Pulmonary artery endothelial cell (primary cell): Measurements from ENCODE around the gene CACNA1D. TPM values are rescaled to one million over a fixed set of nuclear protein-coding genes. Genes with fewer than 3 reads are reported as not detected.
"Not testable (repeated sequence)": the region's sequence is repeated elsewhere in the genome, so short reads cannot be mapped to it uniquely, and the experiment has no call there.

ENCODE experiments used
- DNase-seq: peaks from one replicate; pipeline ENCODE4 v3.0.0-alpha.2; 2011; ENCODE audit warnings: low read depth, low spot score
- total RNA-seq: library from RNA; depleted of rRNA; stranded (reverse); fragments of >200 nt; gene quantifications from 2 replicates; pipeline ENCODE4 v1.2.3, GENCODE V29; 2014

CACNA1D gene
- total RNA-seq, 1 donor from 2014 or later, result not detected

DNA sequence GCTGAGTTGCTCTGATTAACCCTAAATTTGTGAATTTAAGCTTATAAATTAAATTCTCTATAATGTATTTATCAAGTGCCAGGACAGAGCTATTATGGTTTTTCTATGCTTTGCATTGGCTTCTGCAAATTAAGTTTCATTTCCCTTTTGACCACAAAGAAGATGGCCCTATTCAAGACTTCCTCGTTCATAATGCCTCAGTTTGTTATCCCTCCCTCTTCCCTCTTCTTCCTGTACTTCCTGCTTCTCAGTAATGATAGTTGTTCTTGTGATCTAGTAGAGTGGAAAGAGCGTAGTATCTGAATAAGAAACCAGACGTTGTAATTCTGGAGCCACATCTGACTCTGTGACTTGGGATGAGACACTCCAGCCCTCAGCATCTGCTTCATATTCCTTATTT is 118.7 kb downstream of the CACNA1D start:
- no peak for DNase-seq

DNA sequence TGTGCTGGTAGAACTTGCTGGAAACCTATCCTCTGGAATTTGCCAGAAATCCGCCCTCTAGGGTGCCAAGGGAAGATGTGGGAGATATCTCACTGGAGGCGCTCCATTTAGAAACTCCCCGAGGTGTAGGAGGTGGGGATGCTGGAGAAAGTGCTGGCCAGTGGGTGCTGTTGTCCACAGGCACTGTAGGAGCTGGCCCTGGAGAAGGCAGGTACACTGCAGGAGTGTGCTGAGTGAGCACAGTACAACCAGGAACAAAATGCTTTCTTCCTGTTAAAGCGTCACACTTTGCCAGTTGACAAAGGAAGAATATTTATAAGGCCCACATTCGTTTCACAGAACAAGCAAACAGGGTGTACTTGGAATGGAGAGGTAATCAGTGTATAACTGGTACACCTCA is 119.9 kb downstream of the CACNA1D start:
- DNase-seq, result no peak

DNA sequence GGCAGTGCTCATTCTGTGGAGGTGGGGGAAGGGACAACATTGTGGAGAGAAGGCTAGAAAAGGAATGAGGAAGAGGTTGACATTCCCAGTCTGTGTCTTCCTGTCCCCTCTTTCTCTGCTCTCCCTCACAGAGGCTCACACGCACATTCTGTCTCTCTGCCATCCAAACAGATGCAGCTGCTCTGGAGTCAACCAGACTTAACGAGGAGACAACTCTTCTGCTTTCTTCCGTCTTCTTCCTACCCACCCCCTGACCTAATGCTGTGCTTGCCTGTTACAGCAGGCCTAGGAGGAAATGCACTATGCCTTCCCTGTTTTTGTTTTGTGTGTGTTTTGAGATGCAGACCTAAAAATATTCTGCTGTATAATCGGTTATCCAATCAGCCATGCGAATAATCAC is 121.9 kb downstream of the CACNA1D start:
- DNase-seq, result no peak

DNA sequence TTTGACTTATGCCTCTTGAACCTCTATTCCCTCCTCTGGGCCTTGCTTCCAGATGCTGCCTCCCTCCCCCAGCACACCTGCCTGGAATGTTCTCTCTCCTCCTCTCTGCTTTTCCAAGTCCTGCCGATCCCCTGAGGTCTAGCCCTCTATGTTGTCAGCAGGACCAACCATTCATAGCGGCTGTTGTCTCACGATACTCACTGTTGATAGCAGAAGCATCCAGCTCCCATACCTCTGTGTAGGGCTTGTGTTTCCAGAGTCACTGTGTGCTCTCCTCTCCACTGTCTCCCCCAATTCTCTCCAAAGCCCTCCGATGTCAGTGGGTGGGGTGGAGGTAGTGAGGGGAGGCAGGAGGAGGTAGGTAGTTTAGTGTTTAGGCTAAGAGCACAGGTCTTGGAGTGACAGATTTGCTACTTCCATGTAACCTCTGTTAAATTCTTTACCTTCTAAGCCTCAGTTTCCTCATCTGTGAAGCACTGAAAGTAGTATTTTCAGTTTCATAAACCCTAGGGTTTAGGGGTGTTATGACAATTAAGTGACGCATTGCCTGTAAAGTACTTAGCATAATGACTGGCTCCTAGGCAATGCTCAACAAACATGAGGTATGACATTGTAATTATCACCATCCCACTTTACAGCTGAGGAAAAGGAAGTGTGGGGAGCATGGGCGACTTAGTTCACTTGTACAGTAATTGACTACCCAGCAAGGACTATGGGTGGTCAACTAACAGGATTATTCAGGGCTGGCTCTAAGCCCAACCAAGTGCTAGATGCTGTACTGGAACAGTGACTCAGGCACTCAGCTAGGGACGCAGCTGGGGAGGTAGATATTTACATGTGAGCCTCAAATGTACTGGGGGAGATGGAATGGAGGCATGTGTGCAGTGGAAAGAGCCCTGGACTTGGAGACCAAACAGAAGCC is 122.8 kb downstream of the CACNA1D start:
- DNase-seq, result no peak

DNA sequence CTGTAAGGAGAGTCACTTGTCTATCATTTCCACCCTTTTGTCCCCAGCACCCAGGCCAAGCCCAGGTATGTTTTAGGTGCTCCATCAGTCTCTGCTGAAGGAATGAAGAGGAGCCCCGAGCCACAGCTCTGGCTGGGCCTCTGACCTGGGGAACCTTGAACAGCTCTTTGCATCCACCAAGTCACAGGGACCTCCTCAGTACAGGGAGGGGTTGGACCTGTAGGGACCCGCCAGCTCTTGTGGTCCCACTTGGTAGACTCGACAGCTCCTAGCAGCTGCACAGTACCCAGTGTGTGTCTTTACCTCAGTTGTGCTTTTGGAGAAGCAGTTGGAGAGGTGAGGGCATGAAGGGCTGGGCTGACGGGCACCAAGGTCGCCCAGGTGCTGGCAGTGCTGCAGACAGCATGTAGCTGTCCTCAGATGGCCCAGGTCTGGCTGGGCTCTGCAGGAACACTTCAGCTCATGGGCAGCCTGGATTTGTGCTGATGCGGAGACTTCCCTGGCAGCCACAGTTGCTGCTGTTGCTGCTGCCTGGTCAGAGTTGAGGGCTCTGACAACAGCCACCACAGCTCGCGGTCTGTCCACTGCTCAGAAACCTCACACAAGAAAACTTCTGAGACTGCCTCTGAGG is 123.6 kb downstream of the CACNA1D start:
- no peak for DNase-seq

DNA sequence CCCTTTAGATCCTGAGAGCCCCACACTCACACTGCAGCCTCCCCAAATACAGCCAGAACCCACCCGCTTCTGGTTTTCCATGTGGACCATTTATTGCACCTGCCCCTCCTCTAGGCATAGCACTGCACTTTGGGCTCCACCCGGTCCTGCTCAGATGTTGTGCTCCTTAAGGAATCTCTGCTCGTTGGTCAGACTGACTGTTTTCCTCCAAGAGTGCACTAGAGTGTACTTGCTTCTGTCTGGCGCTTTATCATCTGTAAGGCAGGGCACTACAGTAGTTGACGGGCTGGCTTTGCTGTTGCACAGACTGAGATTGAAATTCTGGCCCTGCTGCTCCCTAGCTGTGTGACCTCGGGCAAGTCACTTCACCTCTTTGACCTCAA is 124.1 kb downstream of the CACNA1D start:
- no peak for DNase-seq

DNA sequence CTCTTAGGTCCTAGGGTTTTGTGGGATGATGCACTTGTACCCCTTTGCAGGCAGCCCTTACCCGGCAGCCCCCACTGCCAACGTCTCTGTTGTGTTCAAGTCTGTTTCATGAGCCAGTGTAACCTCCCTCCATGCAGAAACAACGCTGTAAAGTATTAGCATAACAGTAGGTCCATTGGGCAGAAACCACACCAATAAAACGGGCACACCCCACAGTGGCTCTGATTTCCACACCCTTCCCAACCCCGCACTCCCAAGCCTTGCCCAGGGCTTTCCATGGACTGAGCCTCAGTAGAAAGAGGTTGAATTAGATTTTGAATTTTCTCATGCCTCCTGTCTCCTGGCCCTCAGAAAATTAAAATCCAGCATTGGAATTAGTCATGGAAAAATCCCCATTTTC is 124.5 kb downstream of the CACNA1D start:
- no peak for DNase-seq

DNA sequence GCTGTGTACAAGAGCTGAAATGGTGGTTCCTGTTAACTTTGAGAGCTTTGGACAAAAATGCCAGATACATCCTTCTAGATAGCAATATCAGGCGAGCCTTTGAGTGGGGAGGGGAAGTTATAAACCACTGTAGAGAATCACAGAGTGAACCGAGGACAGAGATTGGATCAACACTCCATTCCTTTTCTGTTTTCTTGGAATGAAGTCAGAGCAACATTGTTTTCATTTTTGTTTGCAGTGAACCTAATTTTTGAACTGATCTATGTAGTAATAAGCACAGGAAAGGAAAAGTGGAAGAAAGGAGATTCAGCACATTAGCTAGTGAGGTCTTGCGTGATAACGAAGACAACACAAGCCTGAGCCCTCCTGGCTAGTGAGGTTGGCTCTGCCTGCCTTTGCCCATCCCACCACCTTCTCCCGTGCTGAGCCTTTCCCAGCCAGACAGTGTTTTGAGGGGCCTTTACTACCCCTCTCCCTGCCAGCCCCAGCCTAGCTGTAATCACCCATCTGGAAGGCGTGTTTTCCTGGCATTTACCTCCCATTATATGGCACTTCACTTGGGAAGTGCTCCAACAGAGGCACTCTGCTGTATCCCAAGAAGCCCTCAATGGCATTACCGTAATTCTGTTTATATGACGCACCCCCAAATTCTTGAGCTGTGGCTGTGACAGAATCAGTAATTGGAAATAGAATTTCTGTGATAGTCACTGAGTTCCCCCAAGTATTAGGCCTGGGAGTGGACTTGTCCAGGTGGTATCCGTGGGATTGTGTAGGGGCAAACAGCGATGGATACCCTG is 129.8 kb downstream of the CACNA1D start:
- no peak for DNase-seq

DNA sequence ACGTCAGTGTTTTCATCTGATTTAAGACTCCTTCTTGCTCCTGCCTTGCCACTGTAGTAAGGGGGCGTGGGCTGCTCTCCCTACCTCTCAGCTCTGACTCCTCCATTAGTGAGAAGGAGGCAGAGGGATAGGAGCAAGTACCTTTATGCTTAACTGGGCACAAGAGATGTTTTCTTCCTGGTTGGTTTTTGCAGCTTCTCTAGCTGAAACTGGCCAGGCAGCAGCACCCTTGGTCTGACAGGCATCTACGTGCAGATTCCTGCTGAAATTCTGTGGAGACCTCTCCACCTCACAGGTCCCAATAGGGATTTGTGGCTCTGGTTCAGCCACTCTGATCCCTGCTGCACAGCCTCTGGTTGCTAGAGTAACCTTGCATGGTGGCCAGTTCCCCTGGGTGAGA is 132.5 kb downstream of the CACNA1D start:
- DNase-seq, result no peak

DNA sequence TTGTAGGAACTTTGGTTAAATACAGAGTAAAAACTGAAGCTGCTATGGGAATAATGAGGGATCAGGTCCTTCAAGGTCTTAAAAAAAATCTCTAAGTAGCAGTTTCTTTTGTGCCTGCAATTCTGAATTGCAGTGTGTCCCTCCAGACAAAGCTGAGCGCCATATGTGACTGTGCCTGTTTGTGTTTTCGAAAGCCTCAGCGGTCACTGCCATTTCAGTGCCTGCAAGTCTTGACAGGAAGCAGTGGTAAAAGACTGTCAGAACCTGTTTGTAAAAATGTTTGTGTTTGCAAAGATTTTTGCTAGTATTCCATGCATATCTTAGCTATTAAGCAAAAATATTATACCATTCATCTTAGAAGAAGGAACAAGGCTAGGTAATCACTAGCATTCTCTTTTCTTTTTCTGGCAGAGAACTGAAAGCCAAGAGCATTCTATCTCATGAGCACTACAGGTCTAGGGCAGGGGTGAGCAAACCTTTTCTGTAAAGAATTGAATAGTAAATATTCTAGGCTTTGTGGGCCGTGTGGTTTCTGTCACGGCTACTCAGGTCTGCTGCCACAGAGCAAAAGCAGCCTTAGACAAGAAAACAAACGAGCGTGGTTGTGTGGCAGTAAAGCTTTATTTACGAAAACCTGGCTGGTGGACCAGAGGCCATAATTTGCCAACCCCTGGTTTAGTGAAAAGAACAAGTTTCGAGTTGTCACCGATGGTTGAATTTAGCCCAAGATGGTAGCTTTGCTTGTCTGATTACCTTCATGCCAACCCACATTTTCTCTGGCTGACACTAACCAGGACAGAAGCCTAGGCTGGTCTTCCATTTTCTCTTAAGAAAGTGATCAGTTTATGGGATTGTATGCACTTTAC is 134.4 kb downstream of the CACNA1D start:
- DNase-seq, result no peak

DNA sequence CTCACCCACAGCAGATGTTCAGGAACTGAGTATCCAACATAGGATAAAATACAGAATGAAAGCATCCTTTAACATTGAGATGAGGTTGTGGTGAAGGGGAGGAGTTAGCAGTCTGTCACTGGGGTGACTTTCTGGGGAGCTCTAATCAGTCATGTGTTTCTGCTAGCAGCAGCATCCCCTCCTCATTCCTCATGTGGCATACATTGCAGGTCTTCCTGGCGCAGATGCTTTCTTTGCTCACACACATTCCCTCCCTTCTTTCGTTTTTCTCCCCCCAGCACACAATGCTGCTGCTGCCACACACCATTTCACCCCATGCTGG is 135.0 kb downstream of the CACNA1D start:
- DNase-seq, result no peak

DNA sequence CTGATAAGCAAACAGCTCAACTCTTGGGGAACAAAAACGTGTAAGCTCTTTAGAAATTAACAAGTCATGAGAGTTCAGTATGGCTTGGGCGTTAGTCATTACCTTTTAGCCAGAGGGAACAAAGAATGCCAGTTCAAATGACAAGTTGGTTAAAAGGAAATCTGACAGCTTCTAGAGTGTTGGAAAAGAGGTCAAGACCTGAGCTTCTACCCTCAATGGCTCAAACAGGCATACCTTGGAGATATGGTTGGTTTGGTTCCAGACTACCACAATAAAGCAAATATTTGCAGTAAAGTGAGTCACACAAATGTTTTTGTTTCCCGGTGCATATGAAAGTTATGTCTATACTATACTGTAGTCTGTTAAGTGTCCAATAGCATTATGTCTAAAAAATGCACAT is 136.1 kb downstream of the CACNA1D start:
- no peak for DNase-seq

DNA sequence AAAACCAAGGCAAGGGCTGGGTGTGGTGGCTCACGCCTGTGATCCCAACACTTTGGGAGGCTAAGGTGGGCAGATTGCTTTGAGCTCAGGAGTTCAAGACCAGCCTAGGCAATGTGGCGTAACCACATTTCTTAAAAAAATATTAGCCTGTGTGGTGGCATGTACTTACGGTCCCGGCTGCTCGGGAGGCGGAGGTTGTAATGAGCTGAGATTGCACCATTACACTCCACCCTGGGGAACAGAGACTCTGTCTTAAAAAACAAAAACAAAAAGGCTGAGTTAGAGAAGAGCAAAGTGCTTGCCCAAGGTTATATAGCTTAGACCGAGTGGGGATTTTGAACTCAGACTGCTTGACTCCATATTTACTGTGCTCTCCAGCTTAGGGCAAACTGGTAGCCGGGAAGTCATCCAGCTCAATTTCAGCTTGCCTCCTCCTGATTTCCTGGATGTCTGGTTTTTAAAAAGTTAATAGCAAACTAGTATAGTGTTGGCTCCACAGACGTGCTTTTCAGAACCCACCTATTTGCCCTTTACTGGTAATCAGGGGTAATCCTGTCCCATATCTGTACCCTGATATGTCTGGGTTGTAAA is 138.9 kb downstream of the CACNA1D start:
- DNase-seq, result no peak

DNA sequence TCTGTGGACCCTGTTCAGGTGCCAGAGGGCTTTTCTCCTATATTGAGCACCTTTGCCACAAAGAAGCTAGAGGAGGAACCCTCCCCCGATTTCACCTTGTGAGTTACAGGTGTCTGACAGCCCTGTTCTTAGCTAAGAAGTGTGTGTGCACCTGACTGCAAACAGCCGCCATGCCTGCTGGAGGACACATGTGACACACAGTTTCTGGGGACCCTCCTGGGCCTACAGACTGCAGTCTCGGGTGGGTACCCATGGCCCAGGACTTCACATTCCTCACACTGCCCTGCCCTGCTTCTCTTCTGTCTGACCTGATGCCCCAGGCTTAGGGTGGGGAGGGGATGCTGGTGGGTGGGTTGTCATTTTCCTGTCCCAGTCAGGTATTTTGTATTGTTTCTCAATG is 140.6 kb downstream of the CACNA1D start:
- no peak for DNase-seq

DNA sequence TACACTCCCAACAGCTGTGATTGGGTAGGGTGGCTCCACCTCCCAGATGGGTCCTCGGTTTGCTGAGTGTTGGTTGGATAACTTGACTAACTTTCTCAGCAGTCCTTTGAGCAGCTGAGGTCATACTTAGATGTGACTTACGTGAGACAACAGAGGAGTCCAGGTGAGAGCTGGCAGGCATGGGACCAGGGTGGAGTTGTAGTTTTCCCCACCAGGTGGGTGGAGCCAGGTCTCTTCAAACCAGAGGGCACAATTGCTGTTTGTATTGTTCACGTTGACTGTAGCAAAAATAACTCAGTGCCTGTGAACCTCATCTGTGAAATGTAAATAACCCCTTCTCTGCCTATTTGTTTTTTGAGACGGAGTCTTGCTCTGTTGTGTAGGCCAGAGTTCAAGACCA is 144.4 kb downstream of the CACNA1D start:
- not testable (repeated sequence) for DNase-seq

DNA sequence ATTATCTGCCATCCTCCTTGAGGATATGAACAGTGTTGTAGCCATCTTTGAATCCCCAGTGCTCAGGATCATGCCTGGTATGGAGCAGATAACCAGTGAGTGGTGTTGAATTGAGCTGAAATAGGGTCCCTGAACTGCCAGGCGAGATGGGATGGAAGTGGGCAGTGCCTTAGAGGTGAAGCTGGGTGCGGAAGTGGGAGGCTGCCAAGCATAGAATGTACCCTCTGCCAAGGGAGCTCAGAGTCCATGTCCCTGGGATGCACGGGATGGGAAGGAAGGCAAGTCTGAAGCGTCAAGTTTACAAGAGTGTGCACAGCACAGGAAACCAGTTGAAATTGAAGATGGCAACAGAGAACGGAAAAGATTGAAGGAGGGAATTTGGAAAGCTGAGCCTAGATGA is 147.0 kb downstream of the CACNA1D start:
- DNase-seq, result no peak

DNA sequence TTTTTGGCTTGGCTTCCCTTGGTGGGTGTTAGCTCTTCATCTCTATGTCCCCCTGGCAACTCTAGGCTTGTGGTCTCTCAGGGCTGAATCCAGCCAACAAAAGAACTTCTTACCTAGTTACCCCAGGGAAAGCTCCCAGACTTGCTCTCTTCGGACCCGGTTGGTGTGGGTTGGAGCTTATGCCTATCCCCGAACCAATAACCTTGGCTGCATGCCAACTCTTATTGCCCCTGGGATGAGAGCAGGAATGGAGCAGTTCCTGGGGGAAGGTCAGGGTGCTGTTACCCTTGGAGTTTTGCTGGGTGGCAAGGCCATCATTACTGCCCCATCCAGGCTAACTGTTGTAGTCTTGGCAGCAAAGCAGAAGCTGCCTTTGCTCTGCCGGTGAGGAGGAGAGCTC is 147.8 kb downstream of the CACNA1D start:
- no peak for DNase-seq

DNA sequence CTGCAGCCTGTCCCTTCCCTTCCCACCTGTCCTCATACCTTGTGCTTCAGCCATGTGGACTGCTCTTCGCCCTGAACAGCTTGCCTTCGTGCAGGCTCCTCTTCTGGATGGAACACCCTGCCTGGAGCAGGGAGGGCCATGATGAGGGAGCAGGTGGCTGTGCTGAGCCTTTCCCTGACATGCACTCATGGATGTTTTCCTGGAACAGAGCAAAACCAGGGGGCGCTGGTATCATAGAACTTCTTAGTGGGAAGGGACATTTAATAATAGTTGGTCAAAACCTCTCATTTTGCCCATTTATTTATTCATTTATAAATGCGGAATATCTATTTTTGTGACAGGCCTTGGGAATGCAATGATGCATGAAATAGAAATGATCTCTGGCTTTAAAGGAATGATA is 149.3 kb downstream of the CACNA1D start:
- DNase-seq, result no peak

DNA sequence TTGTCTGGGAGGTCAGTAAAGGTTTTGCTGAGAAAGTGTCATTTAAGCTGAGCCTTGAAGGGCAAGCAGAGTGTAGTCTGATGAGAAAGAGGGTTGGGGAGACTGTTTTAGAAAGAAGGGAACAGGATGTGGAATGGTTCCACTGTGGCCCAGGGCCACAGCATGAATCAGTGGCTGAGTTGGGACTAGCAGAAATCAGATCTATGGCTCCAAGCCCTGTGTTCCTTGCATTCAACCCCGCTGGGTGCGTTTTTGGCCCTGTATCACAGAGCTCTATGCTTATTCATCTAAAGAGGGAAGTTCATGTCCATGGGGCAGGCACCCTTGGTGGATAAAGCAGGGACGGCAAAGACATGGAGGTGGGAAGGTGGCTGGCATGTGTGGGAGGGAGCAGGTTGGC is 151.3 kb downstream of the CACNA1D start:
- DNase-seq, result no peak

DNA sequence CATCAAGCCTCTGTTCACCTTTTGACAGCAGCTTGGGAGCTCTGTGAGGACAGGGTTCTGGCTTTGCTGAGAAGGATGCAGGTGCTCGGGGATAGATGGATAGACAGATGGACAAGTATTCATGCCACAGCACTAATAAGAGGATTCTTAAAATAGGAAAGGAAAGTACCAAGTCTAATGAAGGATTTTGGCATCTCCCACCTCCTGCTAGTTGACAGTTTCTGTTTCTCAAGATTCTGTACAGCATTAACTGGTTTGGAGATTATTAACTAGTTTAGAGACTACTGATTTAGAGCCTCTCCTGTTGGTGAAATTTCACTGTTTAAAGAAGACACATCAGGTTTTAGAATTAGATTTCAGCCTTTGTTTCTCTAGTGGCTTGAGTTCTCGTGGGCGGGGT is 152.3 kb downstream of the CACNA1D start:
- DNase-seq, result no peak

DNA sequence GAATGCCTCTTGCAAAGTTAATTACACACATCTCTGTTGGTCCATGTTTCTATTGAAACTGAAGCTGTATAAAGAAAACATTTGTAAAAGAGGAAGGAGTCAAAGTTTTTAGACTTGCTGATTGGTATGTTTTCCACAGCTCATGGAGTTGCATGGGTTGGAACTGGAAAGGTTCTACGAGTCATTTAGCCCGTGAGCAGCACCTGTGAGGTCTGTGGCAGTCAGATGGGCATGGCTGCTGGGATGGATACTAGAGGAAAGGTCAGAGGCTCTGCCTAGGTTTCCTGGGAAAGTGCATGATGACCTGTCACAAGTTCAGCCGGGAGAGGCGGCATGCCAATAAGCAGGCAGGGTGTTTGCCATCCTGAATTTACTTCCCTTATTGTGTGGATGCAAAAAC is 155.4 kb downstream of the CACNA1D start:
- no peak for DNase-seq
